HG03354 (cell line): Measurements from ENCODE around the gene KIAA1671.
"Not testable (repeated sequence)": the region's sequence is repeated elsewhere in the genome, so short reads cannot be mapped to it uniquely, and the experiment has no call there.

Source experiments
- ATAC-seq: cut with Tn5 transposase; IDR thresholded peaks from one replicate; pipeline ENCODE4 v1.9.1; 2021; ENCODE audit warnings: mild to moderate bottlenecking; ENCODE audit not compliant: unreplicated experiment, poor library complexity, severe bottlenecking

KIAA1671 gene

DNA sequence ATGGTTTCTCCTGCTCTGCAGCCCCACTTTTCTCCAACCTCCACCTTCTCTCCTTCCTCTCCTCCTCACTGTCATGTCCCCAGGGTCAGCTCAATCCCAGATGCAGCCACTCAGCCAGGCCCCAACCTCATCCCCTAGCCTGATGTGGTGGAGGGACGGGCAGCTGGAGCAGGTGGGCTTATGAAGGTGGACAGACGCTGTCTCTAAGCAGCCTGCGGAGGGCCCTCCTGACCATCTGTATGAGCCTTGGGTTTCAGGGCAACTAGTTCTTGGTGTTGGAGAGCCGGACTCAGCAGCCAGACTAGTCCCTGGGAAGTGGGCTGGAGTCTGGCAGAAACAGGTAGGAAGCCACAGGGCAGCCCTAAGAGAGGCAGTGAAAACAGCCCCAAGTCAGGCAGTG, 285.0 kb downstream of the KIAA1671 start:
- ATAC-seq, result no peak

DNA sequence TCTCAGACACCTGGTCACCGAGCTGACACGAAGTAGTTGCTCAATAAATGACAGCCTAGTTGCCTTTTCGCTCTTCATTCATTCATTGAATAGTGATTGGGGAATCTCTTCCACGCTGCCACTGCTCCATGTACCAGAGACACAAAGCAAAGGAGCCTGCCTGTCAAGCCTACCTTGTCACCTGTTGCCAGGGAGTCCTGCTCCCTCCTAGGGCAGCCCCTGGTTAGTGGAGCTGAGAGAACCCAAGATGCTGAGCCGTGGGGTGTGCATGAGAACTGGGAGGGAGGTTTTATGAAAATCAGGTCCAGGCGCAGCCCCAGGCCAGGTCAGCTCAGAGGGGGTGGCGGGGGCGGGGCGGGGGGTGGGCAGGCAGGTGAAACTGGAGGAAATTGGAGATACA, 285.5 kb downstream of the KIAA1671 start:
- ATAC-seq, result not testable (repeated sequence)
